OCI-LY7 (cell line): ENCODE data around the gene MRFAP1. TPM values are rescaled to one million over a fixed set of nuclear protein-coding genes. Genes with fewer than 3 reads are reported as not detected.

ENCODE experiments used
- BruUV-seq: library from RNA; stranded (reverse); fragments of 400-500 nt; replicated peaks from 2 replicates; lab custom pipeline; 2021; lab: Mats Ljungman, UMichigan
- CTCF ChIA-PET: fragments of 300-600 bp; sonication (Branson Sonifier 250); formaldehyde crosslinking; loops from one replicate; lab custom pipeline; 2022; ENCODE audit warnings: antibody characterized with exemption; ENCODE audit not compliant: unreplicated experiment; lab: Charles Lee
- POLR2A ChIA-PET: fragments of 300-600 bp; sonication (Branson Sonifier 250); formaldehyde crosslinking; loops from one replicate; lab custom pipeline; 2022; ENCODE audit warnings: antibody characterized with exemption; lab: Charles Lee
- DNase-seq: peaks from one replicate; pipeline ENCODE4 v3.0.0-alpha.2; 2015; ENCODE audit warnings: low spot score
- H2AFZ ChIP-seq: fragments of 200-600 bp; sonication (generic), shearing (Covaris generic); 2 replicates; pipeline ENCODE4 v1.6.1; 2014; ENCODE audit warnings: mild to moderate bottlenecking, antibody characterized with exemption, low read length, moderate library complexity
- H3K27ac ChIP-seq: fragments of 200-600 bp; sonication (generic); 2 replicates; pipeline ENCODE4 v1.5.1; 2014; ENCODE audit warnings: mixed run types, low read depth, mild to moderate bottlenecking, moderate library complexity, low read length, inconsistent platforms; ENCODE audit not compliant: poor library complexity, severe bottlenecking
- H3K36me3 ChIP-seq: fragments of 200-600 bp; sonication (generic); 2 replicates; pipeline ENCODE4 v1.6.1; 2014; ENCODE audit warnings: mild to moderate bottlenecking, antibody characterized with exemption, low read length, moderate library complexity, mixed read lengths; ENCODE audit not compliant: insufficient read depth
- H3K4me1 ChIP-seq: fragments of 200-600 bp; sonication (generic); 2 replicates; pipeline ENCODE4 v1.5.1; 2014; ENCODE audit warnings: mild to moderate bottlenecking, low read length; ENCODE audit not compliant: insufficient read depth, poor library complexity, severe bottlenecking
- H3K4me2 ChIP-seq: fragments of 200-600 bp; sonication (generic); 2 replicates; pipeline ENCODE4 v1.6.1; 2014; ENCODE audit warnings: mild to moderate bottlenecking, low read length
- H3K4me3 ChIP-seq: fragments of 200-600 bp; sonication (generic); 2 replicates; pipeline ENCODE4 v1.5.1; 2014; ENCODE audit warnings: mild to moderate bottlenecking, low read depth, low read length; ENCODE audit not compliant: poor library complexity, severe bottlenecking
- H3K79me2 ChIP-seq: fragments of 200-600 bp; sonication (generic); 2 replicates; pipeline ENCODE4 v1.6.1; 2016; ENCODE audit warnings: low read depth, mild to moderate bottlenecking, low read length, moderate library complexity, mixed read lengths; ENCODE audit not compliant: insufficient read depth
- H3K9me2 ChIP-seq: fragments of 200-600 bp; sonication (generic); 2 replicates; pipeline ENCODE4 v1.6.1; 2016; ENCODE audit warnings: mild to moderate bottlenecking, low read length, mixed read lengths; ENCODE audit not compliant: insufficient read depth
- H3K9me3 ChIP-seq: fragments of 200-600 bp; sonication (generic); 2 replicates; pipeline ENCODE4 v1.6.1; 2014; ENCODE audit warnings: mild to moderate bottlenecking, mixed run types, low read length, mixed read lengths
- H4K20me1 ChIP-seq: fragments of 200-600 bp; sonication (generic); 2 replicates; pipeline ENCODE4 v1.6.1; 2014; ENCODE audit warnings: mild to moderate bottlenecking, antibody characterized with exemption, low read length, moderate library complexity, mixed read lengths; ENCODE audit not compliant: insufficient read depth
- CTCF ChIP-seq: fragments of 200-600 bp; sonication (generic); conservative IDR thresholded peaks from 2 replicates; pipeline ENCODE4 v1.5.1; 2014; ENCODE audit warnings: mild to moderate bottlenecking, antibody characterized with exemption, low read length, moderate library complexity, mixed read lengths
- EZH2phosphoT487 ChIP-seq: fragments of 200-600 bp; sonication (generic); IDR thresholded peaks from 2 replicates; pipeline ENCODE4 v1.6.1; 2018; ENCODE audit warnings: low read depth, borderline replicate concordance, mild to moderate bottlenecking, mixed run types, antibody characterized with exemption, low read length, moderate library complexity, mixed read lengths
- intact Hi-C: fragments of 100-400 bp; cut with micrococcal nuclease; formaldehyde crosslinking; loops from one replicate; pipeline ENCODE4 v1.10.0; 2022; ENCODE audit not compliant: unreplicated experiment
- total RNA-seq, 2 experiments: library from RNA; depleted of rRNA in 1 of 2; stranded (reverse); fragments of >200 nt in 1 of 2; shearing (Covaris generic) in 1 of 2; gene quantifications; 2 replicates each; pipeline ENCODE4 v1.2.3, GENCODE V29; 2014 to 2022

Gene MRFAP1
- total RNA-seq, 2 experiments from 2014 or later: 90.8 to 224 TPM

- no peaks in the 10 kb centered on the region for H4K20me1 ChIP-seq
- H3K9me3 ChIP-seq: no peaks in the 10 kb centered on the region
- ChIA-PET CTCF (no interaction called here), POLR2A (no interaction called here)
- no peak for DNase-seq
- peaks cover 6% of the 10 kb centered on the region for H3K79me2 ChIP-seq
- H2AFZ ChIP-seq: no peak overlapping the region
- peaks cover 28% of the 10 kb centered on the region for H3K36me3 ChIP-seq
- no peaks in the 10 kb centered on the region for H3K9me2 ChIP-seq
- BruUV-seq: no TSS peak
- TF ChIP-seq CTCF (no peak), EZH2phosphoT487 (no peak)
- H3K4me1 ChIP-seq: peaks cover 11% of the 10 kb centered on the region
- intact Hi-C loops: loop anchor here (10.0 kb wide), 1 partner anchor 964 kb away; no protein-coding TSS in a partner anchor
- no peak overlapping the region for H3K4me3 ChIP-seq
- no peak overlapping the region for H3K27ac ChIP-seq
- H3K4me2 ChIP-seq: no peak overlapping the region
Measured at GRCh38 chr4:6681191-6681590, 40.7 kb downstream of the MRFAP1 start.

- Histone ChIP-seq H2AFZ (no peak overlapping the region), H3K4me3 (no peak overlapping the region), H4K20me1 (no peaks in the 10 kb centered on the region), H3K9me2 (no peaks in the 10 kb centered on the region), H3K9me3 (no peaks in the 10 kb centered on the region), H3K4me2 (no peak overlapping the region), H3K79me2 (no peaks in the 10 kb centered on the region), H3K4me1 (no peaks in the 10 kb centered on the region), H3K36me3 (peaks cover 13% of the 10 kb centered on the region), H3K27ac (no peak overlapping the region)
- no TSS peak for BruUV-seq
- TF ChIP-seq CTCF (no peak), EZH2phosphoT487 (no peak)
- POLR2A ChIA-PET: no interaction called here
- no peak for DNase-seq
- CTCF ChIA-PET: no interaction called here
- intact Hi-C loops: loop anchor here (10.0 kb wide), 1 partner anchor 962 kb away; no protein-coding TSS in a partner anchor
Measured at GRCh38 chr4:6682862-6683590, 42.5 kb downstream of the MRFAP1 start.

GRCh38 chr4:6684656-6685055, 44.2 kb downstream of the MRFAP1 start:
- no TSS peak for BruUV-seq
- no peaks in the 10 kb centered on the region for H3K4me1 ChIP-seq
- H4K20me1 ChIP-seq: no peaks in the 10 kb centered on the region
- H2AFZ ChIP-seq: no peak overlapping the region
- intact Hi-C loops: loop anchor here (10.0 kb wide), 1 partner anchor 960 kb away; no protein-coding TSS in a partner anchor
- H3K79me2 ChIP-seq: no peaks in the 10 kb centered on the region
- POLR2A ChIA-PET: no interaction called here
- DNase-seq: no peak
- H3K36me3 ChIP-seq: 0 out of 2 replicates have a peak, but pooled peaks cover under 1% of the 10 kb centered on the region
- no peak for TF ChIP-seq CTCF
- H3K9me2 ChIP-seq: no peaks in the 10 kb centered on the region
- H3K4me3 ChIP-seq: no peak overlapping the region
- CTCF ChIA-PET: no interaction called here
- H3K4me2 ChIP-seq: no peak overlapping the region
- no peaks in the 10 kb centered on the region for H3K9me3 ChIP-seq
- H3K27ac ChIP-seq: no peak overlapping the region
